ENCODE data around the gene MEI4. TPM values are rescaled to one million over a fixed set of nuclear protein-coding genes. Genes with fewer than 3 reads are reported as not detected.

Gene MEI4
- polyA plus RNA-seq, 1 donor (not counting 4 experiments of a cell fraction or from before 2014, with no cell fraction given), result 0.01 TPM

GRCh38 chr6:77630014-77630413 lies 22.8 kb upstream of the MEI4 start:
- DNase-seq (ENCODE audit: low read depth, low spot score), result no peak
- Histone ChIP-seq H3K4me1 (ENCODE audit: control insufficient read depth, extremely low read depth, insufficient read depth, low read length) (no peaks in the 10 kb centered on the region), H3K9ac (ENCODE audit: control insufficient read depth, extremely low read depth, insufficient read depth, low read length) (no peak overlapping the region), H3K79me2 (ENCODE audit: control insufficient read depth, insufficient read depth, low read length) (no peaks in the 10 kb centered on the region), H3K27ac (ENCODE audit: control insufficient read depth, insufficient read depth, low read length) (no peak overlapping the region), H3K27me3 (ENCODE audit: control insufficient read depth, extremely low read depth, insufficient read depth, low read length) (no peaks in the 10 kb centered on the region), H3K36me3 (ENCODE audit: control insufficient read depth in 2 of 2, extremely low read depth in 1 of 2, insufficient read depth in 2 of 2, low read length in 2 of 2) (no peaks in the 10 kb centered on the region), H2AFZ (ENCODE audit: control insufficient read depth, low read length) (no peak overlapping the region), H3K9me3 (ENCODE audit: control insufficient read depth, low read depth, low read length) (no peaks in the 10 kb centered on the region), H3K9me1 (ENCODE audit: control insufficient read depth, extremely low read depth, insufficient read depth, low read length) (no peaks in the 10 kb centered on the region), H3K4me3 (ENCODE audit: control insufficient read depth in 2 of 3, extremely low read depth in 1 of 3, insufficient read depth in 2 of 3, low read depth in 1 of 3, low read length in 3 of 3) (no peak overlapping the region), H3K4me2 (ENCODE audit: control insufficient read depth, extremely low read depth, insufficient read depth, low read depth, low read length) (no peak overlapping the region), H4K20me1 (ENCODE audit: control insufficient read depth, extremely low read depth, insufficient read depth, low read length) (no peaks in the 10 kb centered on the region)
- dilution Hi-C loops (cut with MboI; ENCODE audit: extremely low pct_ligation_motif_present, low sequenced_read_pairs), result no loop called here
- FAIRE-seq, result no peak
- TF ChIP-seq CTCF (optimal IDR thresholded peaks at IDR 0.05 in 1 of 3, IDR thresholded peaks at IDR 0.05 in 1 of 3, conservative IDR thresholded peaks at IDR 0.05 in 1 of 3; ENCODE audit: extremely low read depth in 1 of 3, insufficient read depth in 2 of 3, low read length in 3 of 3), result no peak

GRCh38 chr6:77633471-77633870 lies 19.4 kb upstream of the MEI4 start:
- FAIRE-seq, result no peak

More at GRCh38 chr6:77633471-77633870, 19.4 kb upstream of the MEI4 start:
- TF ChIP-seq CTCF (optimal IDR thresholded peaks at IDR 0.05 in 1 of 3, IDR thresholded peaks at IDR 0.05 in 1 of 3, conservative IDR thresholded peaks at IDR 0.05 in 1 of 3; ENCODE audit: extremely low read depth in 1 of 3, insufficient read depth in 2 of 3, low read length in 3 of 3) (no peak), EZH2 (IDR thresholded peaks at IDR 0.05; ENCODE audit: low read length) (no peak)
- no peaks in the 10 kb centered on the region for H3K36me3 ChIP-seq (ENCODE audit: control insufficient read depth in 2 of 2, extremely low read depth in 1 of 2, insufficient read depth in 2 of 2, low read length in 2 of 2)
- no peaks in the 10 kb centered on the region for H4K20me1 ChIP-seq (ENCODE audit: control insufficient read depth, extremely low read depth, insufficient read depth, low read length)
- no peak overlapping the region for H3K4me3 ChIP-seq (ENCODE audit: control insufficient read depth in 2 of 3, extremely low read depth in 1 of 3, insufficient read depth in 2 of 3, low read depth in 1 of 3, low read length in 3 of 3)
- H3K9me3 ChIP-seq (ENCODE audit: control insufficient read depth, low read depth, low read length), result no peaks in the 10 kb centered on the region
- no peak for DNase-seq (ENCODE audit: low read depth, low spot score)
- H3K27me3 ChIP-seq (ENCODE audit: control insufficient read depth, extremely low read depth, insufficient read depth, low read length), result no peaks in the 10 kb centered on the region
- no peaks in the 10 kb centered on the region for H3K9me1 ChIP-seq (ENCODE audit: control insufficient read depth, extremely low read depth, insufficient read depth, low read length)
- no peak overlapping the region for H3K9ac ChIP-seq (ENCODE audit: control insufficient read depth, extremely low read depth, insufficient read depth, low read length)
- dilution Hi-C loops (cut with MboI; ENCODE audit: extremely low pct_ligation_motif_present, low sequenced_read_pairs), result no loop called here
- H3K27ac ChIP-seq (ENCODE audit: control insufficient read depth, insufficient read depth, low read length), result no peak overlapping the region
- H3K4me1 ChIP-seq (ENCODE audit: control insufficient read depth, extremely low read depth, insufficient read depth, low read length), result no peaks in the 10 kb centered on the region
- no peak overlapping the region for H2AFZ ChIP-seq (ENCODE audit: control insufficient read depth, low read length)
- no peak overlapping the region for H3K4me2 ChIP-seq (ENCODE audit: control insufficient read depth, extremely low read depth, insufficient read depth, low read depth, low read length)
- H3K79me2 ChIP-seq (ENCODE audit: control insufficient read depth, insufficient read depth, low read length), result no peaks in the 10 kb centered on the region

Data from keratinocyte (primary cell).